Type B pancreatic cell (in vitro differentiated cells): ENCODE measurements around the gene FAM184B. TPM values are rescaled to one million over a fixed set of nuclear protein-coding genes. Genes with fewer than 3 reads are reported as not detected.

ENCODE experiments used
- DNase-seq: peaks from one replicate; pipeline ENCODE4 v3.0.0; 2021; ENCODE audit warnings: mixed read lengths; ENCODE audit not compliant: unreplicated experiment; ENCODE audit errors: extremely low spot score
- H3K27ac Mint-ChIP-seq: 2 replicates; pipeline ENCODE4 v1.8.0; 2021; ENCODE audit warnings: mild to moderate bottlenecking, mixed read lengths
- H3K27me3 Mint-ChIP-seq: 2 replicates; pipeline ENCODE4 v1.8.0; 2021; ENCODE audit warnings: mixed read lengths
- H3K36me3 Mint-ChIP-seq: 2 replicates; pipeline ENCODE4 v1.8.0; 2021; ENCODE audit warnings: mixed read lengths
- H3K4me1 Mint-ChIP-seq: one replicate; pipeline ENCODE4 v1.8.0; 2021; ENCODE audit warnings: mixed read lengths; ENCODE audit not compliant: unreplicated experiment
- H3K4me3 Mint-ChIP-seq: 2 replicates; pipeline ENCODE4 v1.8.0; 2021; ENCODE audit warnings: mild to moderate bottlenecking, mixed read lengths
- H3K9me3 Mint-ChIP-seq: 2 replicates; pipeline ENCODE4 v1.8.0; 2021; ENCODE audit warnings: mixed read lengths
- total RNA-seq: library from RNA; stranded (reverse); gene quantifications from 2 replicates; pipeline ENCODE4 v1.2.1, GENCODE V29; 2021; ENCODE audit warnings: low replicate concordance
- TF ChIP-seq, protein P1 (sequence below): fragments of 200-600 bp; sonication (generic); conservative IDR thresholded peaks from 2 replicates; pipeline ENCODE4 v1.5.0; 2021; ENCODE audit warnings: antibody characterized with exemption, mild to moderate bottlenecking

FAM184B gene
- total RNA-seq, 1 donor from 2014 or later, result 0.12 TPM

DNA sequence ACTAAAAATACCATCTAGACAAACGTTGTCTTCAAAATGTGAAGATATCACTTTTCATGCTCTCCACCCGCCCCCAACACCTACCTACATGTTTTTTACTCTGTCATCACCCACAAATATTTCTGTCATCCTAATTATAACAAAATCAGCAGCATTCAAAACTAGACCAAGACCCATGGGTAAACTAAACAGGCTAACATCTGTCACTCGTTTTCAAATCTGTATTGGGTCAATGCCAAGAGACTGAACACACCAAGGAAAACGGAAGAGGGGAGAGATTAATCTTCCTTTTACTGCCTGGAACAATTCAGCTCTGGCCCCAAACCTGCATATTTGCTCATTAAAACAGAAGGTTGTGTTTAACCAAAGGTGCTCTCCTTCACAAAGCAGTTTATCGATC is 17.5 kb downstream of the FAM184B start:
- H3K4me1 Mint-ChIP-seq, result no peaks in the 10 kb centered on the region
- no peak for DNase-seq
- H3K9me3 Mint-ChIP-seq, result peaks cover 5% of the 10 kb centered on the region
- TF ChIP-seq, protein P1, sequence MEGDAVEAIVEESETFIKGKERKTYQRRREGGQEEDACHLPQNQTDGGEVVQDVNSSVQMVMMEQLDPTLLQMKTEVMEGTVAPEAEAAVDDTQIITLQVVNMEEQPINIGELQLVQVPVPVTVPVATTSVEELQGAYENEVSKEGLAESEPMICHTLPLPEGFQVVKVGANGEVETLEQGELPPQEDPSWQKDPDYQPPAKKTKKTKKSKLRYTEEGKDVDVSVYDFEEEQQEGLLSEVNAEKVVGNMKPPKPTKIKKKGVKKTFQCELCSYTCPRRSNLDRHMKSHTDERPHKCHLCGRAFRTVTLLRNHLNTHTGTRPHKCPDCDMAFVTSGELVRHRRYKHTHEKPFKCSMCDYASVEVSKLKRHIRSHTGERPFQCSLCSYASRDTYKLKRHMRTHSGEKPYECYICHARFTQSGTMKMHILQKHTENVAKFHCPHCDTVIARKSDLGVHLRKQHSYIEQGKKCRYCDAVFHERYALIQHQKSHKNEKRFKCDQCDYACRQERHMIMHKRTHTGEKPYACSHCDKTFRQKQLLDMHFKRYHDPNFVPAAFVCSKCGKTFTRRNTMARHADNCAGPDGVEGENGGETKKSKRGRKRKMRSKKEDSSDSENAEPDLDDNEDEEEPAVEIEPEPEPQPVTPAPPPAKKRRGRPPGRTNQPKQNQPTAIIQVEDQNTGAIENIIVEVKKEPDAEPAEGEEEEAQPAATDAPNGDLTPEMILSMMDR, result no peak
- no peaks in the 10 kb centered on the region for H3K36me3 Mint-ChIP-seq
- peaks cover 4% of the 10 kb centered on the region for H3K27me3 Mint-ChIP-seq
- H3K27ac Mint-ChIP-seq, result no peak overlapping the region
- H3K4me3 Mint-ChIP-seq, result no peak overlapping the region

DNA sequence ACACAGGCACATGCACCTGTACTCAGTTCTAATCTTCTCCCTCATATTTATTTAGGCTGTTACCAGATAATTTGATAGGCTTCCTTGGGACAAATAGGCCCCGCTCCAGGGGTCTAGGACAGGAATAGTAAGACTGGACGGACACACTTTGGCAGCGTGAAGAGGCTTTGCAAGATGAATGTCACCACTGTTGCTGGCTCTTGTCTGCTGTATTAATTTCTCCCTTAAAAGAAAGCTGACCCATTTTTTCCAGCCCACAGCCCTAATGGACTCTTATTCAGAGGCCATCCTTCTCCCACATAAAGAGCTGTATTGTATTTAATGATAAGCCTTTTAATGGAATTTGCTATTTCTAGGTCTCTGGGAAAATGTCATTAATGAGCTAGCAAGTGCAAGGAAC is 18.0 kb downstream of the FAM184B start:
- peaks cover 5% of the 10 kb centered on the region for H3K9me3 Mint-ChIP-seq
- no peak overlapping the region for H3K27ac Mint-ChIP-seq
- TF ChIP-seq, protein P1, result no peak
- H3K27me3 Mint-ChIP-seq, result peaks cover 4% of the 10 kb centered on the region
- DNase-seq, result no peak
- H3K4me3 Mint-ChIP-seq, result no peak overlapping the region
- H3K36me3 Mint-ChIP-seq, result no peaks in the 10 kb centered on the region
- no peaks in the 10 kb centered on the region for H3K4me1 Mint-ChIP-seq

DNA sequence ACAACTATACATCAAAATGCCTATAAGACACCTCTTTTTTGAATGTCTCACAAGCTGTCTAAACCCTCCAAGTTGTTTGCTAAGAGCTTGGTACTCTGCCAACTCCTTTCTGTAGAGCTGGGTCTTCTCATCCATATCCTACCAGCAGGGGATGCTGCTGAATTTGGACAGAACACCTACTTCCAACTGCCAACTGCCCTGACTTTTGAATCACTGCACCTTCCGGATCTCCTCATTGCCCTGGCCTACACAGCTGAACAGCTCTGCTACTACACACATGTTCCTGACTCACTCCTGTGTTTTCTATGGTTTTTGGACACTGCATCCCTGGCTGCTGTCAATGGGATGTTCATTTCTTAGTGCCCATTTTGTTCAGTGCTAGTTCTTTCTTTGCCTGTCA is 18.7 kb downstream of the FAM184B start:
- no peak for DNase-seq
- TF ChIP-seq, protein P1, result peak; percentile 21

DNA sequence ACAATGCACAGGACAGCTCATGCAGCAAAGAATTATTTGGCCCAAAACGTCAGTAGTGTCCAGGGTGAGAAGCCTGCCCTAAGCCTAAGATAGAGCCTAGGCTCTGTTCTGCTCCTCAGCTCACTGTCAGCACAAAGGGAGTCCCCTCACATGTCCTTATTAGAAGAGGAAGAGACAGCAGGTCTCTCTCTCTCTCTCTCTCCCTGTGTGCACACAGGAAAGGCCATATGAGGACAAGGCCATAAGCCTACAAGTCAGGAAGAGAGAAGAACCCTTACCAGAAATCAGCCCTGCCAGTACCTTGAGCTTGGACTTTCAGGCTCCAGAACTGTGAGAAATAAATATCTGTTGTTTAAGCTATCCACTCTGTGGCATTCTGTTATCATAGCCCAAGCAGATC is 20.4 kb downstream of the FAM184B start:
- no peaks in the 10 kb centered on the region for H3K36me3 Mint-ChIP-seq
- peaks cover 5% of the 10 kb centered on the region for H3K9me3 Mint-ChIP-seq
- H3K27ac Mint-ChIP-seq, result no peak overlapping the region
- no peaks in the 10 kb centered on the region for H3K4me1 Mint-ChIP-seq
- DNase-seq, result no peak
- H3K27me3 Mint-ChIP-seq, result peaks cover 7% of the 10 kb centered on the region
- H3K4me3 Mint-ChIP-seq, result no peak overlapping the region
- TF ChIP-seq, protein P1, result no peak

More for the DNA sequence above, 18.7 kb downstream of the FAM184B start:
- Mint-ChIP-seq H3K27me3 (peaks cover 7% of the 10 kb centered on the region), H3K36me3 (no peaks in the 10 kb centered on the region), H3K4me3 (no peak overlapping the region), H3K9me3 (peaks cover 5% of the 10 kb centered on the region), H3K27ac (no peak overlapping the region), H3K4me1 (no peaks in the 10 kb centered on the region)

DNA sequence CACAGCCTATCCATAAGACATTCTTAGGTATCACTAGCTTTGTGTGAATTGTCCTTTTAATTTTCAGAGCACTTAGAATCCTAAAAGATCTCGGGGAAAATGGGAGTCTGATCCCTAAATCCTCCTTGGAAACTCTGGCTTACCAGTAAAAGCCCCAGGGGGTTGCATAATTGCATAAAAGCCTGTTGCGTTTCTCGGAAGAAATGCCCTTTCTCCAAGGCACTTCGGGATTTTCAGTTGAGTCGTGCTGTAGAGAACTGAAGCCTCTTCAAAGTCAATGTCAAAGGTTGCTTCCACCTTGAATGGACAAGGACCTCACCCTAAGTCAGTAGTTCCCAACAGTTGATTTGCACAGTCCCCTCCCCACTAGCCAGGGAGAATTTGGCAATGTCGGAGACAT is 20.8 kb downstream of the FAM184B start:
- Mint-ChIP-seq H3K4me3 (no peak overlapping the region), H3K4me1 (no peaks in the 10 kb centered on the region), H3K9me3 (peaks cover 2% of the 10 kb centered on the region), H3K36me3 (no peaks in the 10 kb centered on the region), H3K27me3 (peaks cover 10% of the 10 kb centered on the region), H3K27ac (no peak overlapping the region)
- no peak for DNase-seq
- TF ChIP-seq, protein P1, result no peak

DNA sequence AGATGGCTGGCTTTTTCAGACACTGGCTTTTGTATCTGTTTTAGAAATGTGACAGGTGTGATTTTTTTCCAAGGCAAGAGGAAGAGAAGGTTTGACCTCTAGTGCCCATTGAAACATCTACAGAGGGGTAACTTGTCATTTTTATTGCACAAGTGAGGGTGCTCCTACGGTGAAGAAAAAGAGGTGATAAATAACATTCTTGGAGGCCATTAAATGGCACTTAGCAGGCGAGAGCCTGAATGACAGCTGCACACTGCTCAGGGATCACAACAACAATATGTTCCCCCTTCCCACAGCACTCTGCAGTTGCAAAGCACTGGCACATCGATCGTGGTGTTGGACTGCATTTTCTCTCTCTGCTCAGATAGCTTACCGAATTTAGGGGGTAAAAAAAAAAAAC is 22.9 kb downstream of the FAM184B start:
- no peak overlapping the region for H3K27ac Mint-ChIP-seq

More for the DNA sequence above, 22.9 kb downstream of the FAM184B start:
- Mint-ChIP-seq H3K4me1 (no peaks in the 10 kb centered on the region), H3K4me3 (no peak overlapping the region), H3K9me3 (no peaks in the 10 kb centered on the region), H3K27me3 (peaks cover 10% of the 10 kb centered on the region), H3K36me3 (no peaks in the 10 kb centered on the region)
- DNase-seq, result no peak
- TF ChIP-seq, protein P1, result no peak
